Endothelial cell of umbilical vein (primary cell): Measurements from ENCODE around the gene MEIOB. TPM values are rescaled to one million over a fixed set of nuclear protein-coding genes. Genes with fewer than 3 reads are reported as not detected.

Experiments used
- BruUV-seq: library from RNA; stranded (reverse); fragments of 400-500 nt; replicated peaks from 2 replicates; lab custom pipeline; 2021; lab: Mats Ljungman, UMichigan
- CTCF ChIA-PET: fragments of 300-600, 350-600 bp; sonication (Branson Sonifier 250); formaldehyde crosslinking; loops from one replicate; lab custom pipeline; 2021; ENCODE audit warnings: antibody characterized with exemption, inconsistent platforms; lab: Charles Lee
- POLR2A ChIA-PET: fragments of 300-600, 350-600 bp; sonication (Branson Sonifier 250); formaldehyde crosslinking; loops from one replicate; lab custom pipeline; 2021; ENCODE audit warnings: antibody characterized with exemption, inconsistent platforms; lab: Charles Lee
- DNase-seq: peaks from one replicate; pipeline ENCODE4 v3.0.0-alpha.2; 2011; ENCODE audit warnings: low read depth, low spot score
- FAIRE-seq: peaks from 2 replicates; lab custom pipeline; 2011; peaks lifted over from hg19 to GRCh38; lab: Jason Lieb, UNC
- H2AFZ ChIP-seq: 2 replicates; pipeline ENCODE4 v1.6.0; 2012; ENCODE audit warnings: low read depth, low read length, control low read depth, inconsistent platforms
- H3K27ac ChIP-seq: 2 replicates; pipeline ENCODE4 v1.5.1; 2011; ENCODE audit warnings: low read depth, mild to moderate bottlenecking, control low read depth, low read length, moderate library complexity; ENCODE audit not compliant: insufficient read depth
- H3K27me3 ChIP-seq, 2 experiments: 2 replicates each; pipeline versions ENCODE4 v1.6.0 to v1.6.1; 2011; ENCODE audit warnings: low read length in 2 of 2, mixed read lengths in 1 of 2; ENCODE audit not compliant: control insufficient read depth in 2 of 2, insufficient read depth in 2 of 2
- H3K36me3 ChIP-seq, 2 experiments: 2 replicates in 1 of 2; 3 replicates in 1 of 2; pipeline ENCODE4 v1.5.1; 2011; ENCODE audit warnings: low read length in 2 of 2, mild to moderate bottlenecking in 1 of 2, moderate library complexity in 1 of 2; ENCODE audit not compliant: control insufficient read depth in 2 of 2, insufficient read depth in 2 of 2; ENCODE audit errors: extremely low read depth in 1 of 2
- H3K4me1 ChIP-seq: 3 replicates; pipeline ENCODE4 v1.5.1; 2011; ENCODE audit warnings: mild to moderate bottlenecking, low read length; ENCODE audit not compliant: control insufficient read depth, insufficient read depth; ENCODE audit errors: extremely low read depth
- H3K4me2 ChIP-seq: 2 replicates; pipeline ENCODE4 v1.6.1; 2011; ENCODE audit warnings: low read length, control low read depth, mixed read lengths; ENCODE audit not compliant: insufficient read depth
- H3K4me3 ChIP-seq, 3 experiments: fragments of 200-600 bp in 1 of 3; sonication (generic), shearing (Covaris generic) in 1 of 3; replicated peaks in 1 of 3; 2 replicates each; pipeline ENCODE4 v1.5.1; 2011 to 2016; ENCODE audit warnings: control low read depth in 3 of 3, low read length in 3 of 3, mild to moderate bottlenecking in 2 of 3, inconsistent platforms in 1 of 3, low read depth in 1 of 3, moderate library complexity in 1 of 3; ENCODE audit not compliant: insufficient read depth in 1 of 3
- H3K79me2 ChIP-seq: 2 replicates; pipeline ENCODE4 v1.6.0; 2012; ENCODE audit warnings: low read length, inconsistent platforms; ENCODE audit not compliant: control insufficient read depth, insufficient read depth
- H3K9ac ChIP-seq: replicated peaks from 2 replicates; pipeline ENCODE3; 2011; ENCODE audit warnings: low read length, control low read depth; ENCODE audit not compliant: insufficient read depth; ENCODE audit errors: extremely low read depth
- H3K9me1 ChIP-seq: replicated peaks from 3 replicates; pipeline ENCODE4 v1.6.0; 2011; ENCODE audit warnings: mild to moderate bottlenecking, low read length; ENCODE audit not compliant: control insufficient read depth, insufficient read depth; ENCODE audit errors: extremely low read depth
- H3K9me3 ChIP-seq: replicated peaks from 2 replicates; pipeline ENCODE4 v1.5.1; 2012; ENCODE audit warnings: low read length, inconsistent platforms; ENCODE audit not compliant: control insufficient read depth, insufficient read depth
- H4K20me1 ChIP-seq: replicated peaks from 2 replicates; pipeline ENCODE3; 2011; ENCODE audit warnings: mild to moderate bottlenecking, low read length; ENCODE audit not compliant: control insufficient read depth, insufficient read depth; ENCODE audit errors: extremely low read depth
- CTCF ChIP-seq, 2 donors: IDR thresholded peaks; 1 replicate in 1 of 2; 2 replicates in 1 of 2; pipeline ENCODE4 v1.5.1; 2011; ENCODE audit warnings: low read length in 2 of 2, mild to moderate bottlenecking in 2 of 2, moderate library complexity in 2 of 2, control low read depth in 1 of 2, inconsistent platforms in 1 of 2, low read depth in 1 of 2; ENCODE audit not compliant: insufficient read depth in 1 of 2; ENCODE audit errors: extremely low read depth in 1 of 2
- EZH2 ChIP-seq: IDR thresholded peaks from 2 replicates; pipeline ENCODE4 v1.6.1; 2012; ENCODE audit warnings: borderline replicate concordance, low read depth, mild to moderate bottlenecking, moderate library complexity, low read length, inconsistent platforms; ENCODE audit not compliant: severe bottlenecking
- FOS ChIP-seq: IDR thresholded peaks from 2 replicates; pipeline ENCODE4 v1.6.1; 2011; ENCODE audit warnings: mild to moderate bottlenecking, low read length, moderate library complexity, borderline replicate concordance; ENCODE audit not compliant: insufficient read depth
- GATA2 ChIP-seq: IDR thresholded peaks from 2 replicates; pipeline ENCODE4 v1.7.0; 2011; ENCODE audit warnings: low read depth, mild to moderate bottlenecking, moderate library complexity, mixed read lengths, low read length; ENCODE audit not compliant: insufficient read length, insufficient read depth
- JUN ChIP-seq: IDR thresholded peaks from 2 replicates; pipeline ENCODE4 v1.6.1; 2011; ENCODE audit warnings: borderline replicate concordance, low read depth; ENCODE audit not compliant: insufficient read length, insufficient read depth
- MYC ChIP-seq: IDR thresholded peaks from one replicate; pipeline ENCODE4 v1.6.1; 2011; ENCODE audit warnings: mild to moderate bottlenecking, low read depth, low read length
- POLR2A ChIP-seq: IDR thresholded peaks from 2 replicates; pipeline ENCODE4 v1.6.1; 2012; ENCODE audit warnings: low read depth, mild to moderate bottlenecking, control low read depth, low read length
- POLR2AphosphoS5 ChIP-seq: IDR thresholded peaks from 2 replicates; pipeline ENCODE4 v1.6.1; 2012; ENCODE audit warnings: low read depth, mild to moderate bottlenecking, control low read depth, low read length, moderate library complexity; ENCODE audit not compliant: insufficient read depth
- dilution Hi-C: fragments of 300-500 bp; cut with MboI; formaldehyde crosslinking; loops from one replicate; pipeline ENCODE4 v1.15.0; 2019; ENCODE audit warnings: low sequenced_read_pairs; ENCODE audit not compliant: extremely low pct_ligation_motif_present
- intact Hi-C: fragments of 100-400 bp; cut with micrococcal nuclease; formaldehyde crosslinking; loops from one replicate; pipeline ENCODE4 v1.10.0; 2022
- polyA plus RNA-seq, 4 experiments: library from polyadenylated mRNA; depleted of rRNA in 3 of 4; stranded (reverse) in 3 of 4; unstranded in 1 of 4; fragments of >200 nt; gene quantifications; 2 replicates each; pipeline versions ENCODE4 v1.2.1 to v1.2.3, GENCODE V29; 2011 to 2012; ENCODE audit warnings: missing spikeins in 1 of 4
- total RNA-seq: library from RNA; stranded (reverse); gene quantifications from 2 replicates; pipeline ENCODE4 v1.2.3, GENCODE V29; 2021
- TF ChIP-seq, protein P1 (sequence below): IDR thresholded peaks from 2 replicates; pipeline ENCODE4 v1.6.1; 2011; ENCODE audit not compliant: insufficient read depth, insufficient read length

The MEIOB gene
- total and polyA plus RNA-seq, 2 donors (not counting 3 experiments of a cell fraction or from before 2014, with no cell fraction given) = 0.04 TPM; not detected in 1

- ChIA-PET POLR2A (interaction anchor here (0.6 kb wide), 1 partner anchor 98 kb away, joined by 9 read pairs; no protein-coding TSS in a partner anchor), CTCF (interaction anchor here (0.6 to 1.7 kb wide), 6 partner anchors 8 to 71 kb away, joined by 3 to 6 read pairs (median 4); no protein-coding TSS in a partner anchor)
Observed at GRCh38 chr16:1858189-1858865, 13.6 kb downstream of the MEIOB start.

DNA sequence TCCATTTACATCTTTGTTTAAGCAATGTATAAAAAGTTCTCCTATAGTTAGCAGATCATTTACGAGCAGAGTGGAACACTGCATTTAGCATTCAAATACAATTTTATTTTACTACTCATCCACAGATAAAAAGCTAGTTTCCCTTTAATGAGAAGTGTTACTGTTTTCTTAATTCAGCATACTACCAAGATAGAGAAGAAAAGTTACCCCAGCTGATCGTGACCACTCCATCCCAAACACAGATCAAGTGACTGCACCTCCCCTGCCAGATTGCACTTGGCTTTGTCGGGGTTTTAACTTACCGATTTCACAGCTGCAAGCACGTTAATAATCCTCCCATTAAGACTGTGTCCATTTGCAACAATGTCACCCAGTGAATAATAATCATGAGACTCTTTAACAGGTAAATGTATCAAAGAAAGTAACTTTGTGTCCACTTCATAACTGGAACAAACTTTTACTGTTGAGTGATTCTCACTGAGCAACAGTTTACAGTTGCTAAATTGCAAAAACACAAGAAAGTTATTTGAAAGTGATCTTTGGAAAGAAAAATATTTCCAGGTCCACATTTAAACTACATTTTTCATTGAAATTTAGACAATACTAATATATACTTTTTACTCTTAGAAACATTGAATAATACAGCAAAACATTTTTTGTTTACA, 14.4 kb downstream of the MEIOB start:
- ChIA-PET POLR2A (no interaction called here), CTCF (interaction anchor here (1.3 to 1.7 kb wide), 2 partner anchors 9 to 69 kb away, joined by 3 to 6 read pairs; no protein-coding TSS in a partner anchor)
- H3K4me2 ChIP-seq = no peak overlapping the region
- no peaks in the 10 kb centered on the region for H3K79me2 ChIP-seq
- no peaks in the 10 kb centered on the region for H3K36me3 ChIP-seq
- H4K20me1 ChIP-seq = no peaks in the 10 kb centered on the region
- no peak overlapping the region for H3K9ac ChIP-seq
- no peak overlapping the region for H3K27ac ChIP-seq
- H3K9me3 ChIP-seq = no peaks in the 10 kb centered on the region
- no peaks in the 10 kb centered on the region for H3K9me1 ChIP-seq
- dilution Hi-C loops = no loop called here
- no peak overlapping the region for H2AFZ ChIP-seq
- FAIRE-seq = no peak
- no peak for TF ChIP-seq MYC
- TF ChIP-seq CTCF (IDR thresholded peaks at IDR 0.05; ENCODE audit: extremely low read depth in 1 of 2, insufficient read depth in 1 of 2, low read depth in 1 of 2, low read length in 2 of 2) = no peak
- TF ChIP-seq, protein P1, sequence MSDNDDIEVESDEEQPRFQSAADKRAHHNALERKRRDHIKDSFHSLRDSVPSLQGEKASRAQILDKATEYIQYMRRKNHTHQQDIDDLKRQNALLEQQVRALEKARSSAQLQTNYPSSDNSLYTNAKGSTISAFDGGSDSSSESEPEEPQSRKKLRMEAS = no peak
- no peak for TF ChIP-seq POLR2AphosphoS5
- TF ChIP-seq FOS = no peak
- no peak for TF ChIP-seq POLR2A
- no peak for TF ChIP-seq EZH2
- no peak for TF ChIP-seq GATA2
- TF ChIP-seq JUN = no peak
- intact Hi-C loops = no loop called here
- H3K27me3 ChIP-seq = peaks cover 34 to 58% of the 10 kb centered on the region in 2 experiments
- H3K4me1 ChIP-seq = no peaks in the 10 kb centered on the region
- no peak overlapping the region for H3K4me3 ChIP-seq
- DNase-seq = no peak
- BruUV-seq = no TSS peak

More at GRCh38 chr16:1858189-1858865, 13.6 kb downstream of the MEIOB start:
- intact Hi-C loops (no loop called here), dilution Hi-C loops (no loop called here)
- Histone ChIP-seq H3K9ac (no peak overlapping the region), H3K27ac (no peak overlapping the region), H2AFZ (no peak overlapping the region), H3K27me3 (peaks cover 34 to 58% of the 10 kb centered on the region in 2 experiments), H4K20me1 (no peaks in the 10 kb centered on the region), H3K4me2 (no peak overlapping the region), H3K4me1 (no peaks in the 10 kb centered on the region), H3K79me2 (no peaks in the 10 kb centered on the region), H3K36me3 (no peaks in the 10 kb centered on the region), H3K4me3 (no peak overlapping the region), H3K9me3 (no peaks in the 10 kb centered on the region), H3K9me1 (no peaks in the 10 kb centered on the region)
- DNase-seq (no peak), FAIRE-seq (no peak)
- no TSS peak for BruUV-seq
- TF ChIP-seq EZH2 (peak; percentile 36), JUN (no peak)
